ENCODE results near the gene MBD1. TPM values are rescaled to one million over a fixed set of nuclear protein-coding genes. Genes with fewer than 3 reads are reported as not detected.

The MBD1 gene
- total and polyA plus RNA-seq, 2 of the 13 experiments (the other 11 are each of a cell fraction or from before 2014, with no cell fraction given), result 25.5 to 28.6 TPM

- no TSS peak for BruUV-seq (replicated peaks)
- FAIRE-seq, result peak; percentile 63
- peak overlapping the region; percentile 43 for H3K9ac ChIP-seq (ENCODE audit: insufficient read depth, low read depth, low read length)
- peak overlapping the region; percentile 96 for H3K4me2 ChIP-seq (ENCODE audit: low read depth, low read length)
- H3K9me3 ChIP-seq (ENCODE audit: low read length), result peaks cover 7% of the 10 kb centered on the region
- no peaks in the 10 kb centered on the region for H3K36me3 ChIP-seq (replicated peaks in 1 of 2; ENCODE audit: control insufficient read depth in 1 of 2, insufficient read depth in 2 of 2, low read length in 2 of 2)
- no peak overlapping the region for H3K27ac ChIP-seq (ENCODE audit: extremely low read length, insufficient read depth, low read length)
- H2AFZ ChIP-seq (ENCODE audit: low read length), result peak overlapping the region; percentile 70
- H3K4me3 ChIP-seq (replicated peaks in 1 of 3; ENCODE audit: insufficient read depth in 1 of 3, low read depth in 2 of 3, low read length in 3 of 3), result peak overlapping the region; percentile 46 to 75 (median 71)
- peaks cover 37% of the 10 kb centered on the region for H3K4me1 ChIP-seq (ENCODE audit: insufficient read depth, low read length)
- peak; percentile 85 for DNase-seq (ENCODE audit: low spot score)
- intact Hi-C loops (cut with micrococcal nuclease; ENCODE audit: unreplicated experiment) (loop anchor here (2.0 to 5.0 kb wide), 3 partner anchors 19 to 49 kb away; partner anchors contain the start of gene CFAP53), in situ Hi-C loops (cut with HindIII; ENCODE audit: extremely low pct_ligation_motif_present, low pct_unique_long_range_greater_than_20kb) (no loop called here)
- ChIA-PET CTCF (ENCODE audit: low intra/inter-chr PET ratio, low total read pairs) (no interaction called here), POLR2A (interaction anchor here (1.1 to 3.5 kb wide), 3 partner anchors 25 to 67 kb away, joined by 4 to 15 read pairs (median 10); partner anchors contain the start of genes MBD1 and SKA1)
- H4K20me1 ChIP-seq (ENCODE audit: insufficient read depth, low read length), result no peaks in the 10 kb centered on the region
- H3K27me3 ChIP-seq (ENCODE audit: control insufficient read depth in 1 of 2, insufficient read depth in 2 of 2, low read length in 2 of 2), result no peaks in the 10 kb centered on the region
- no peaks in the 10 kb centered on the region for H3K79me2 ChIP-seq (ENCODE audit: insufficient read depth, low read length)
- 1% methylated on average over 19 of the region's 26 CpGs for WGBS (ENCODE audit: low lambda C conversion rate)
- ATAC-seq, result peak; percentile 98
- TF ChIP-seq ZNF296 (CRISPR knock-in tag; conservative IDR thresholded peaks at IDR 0.05), result no peak
- no peak for TF ChIP-seq ZNF549 (CRISPR knock-in tag; IDR thresholded peaks at IDR 0.05)
- TF ChIP-seq TCF7 (IDR thresholded peaks at IDR 0.05; ENCODE audit: low read depth), result no peak
- no peak for TF ChIP-seq KDM3A (CRISPR knock-in tag; IDR thresholded peaks at IDR 0.05; ENCODE audit: low read depth)
- peak; percentile 55; the same call in 1 of the 2 replicates for TF ChIP-seq ZSCAN31 (CRISPR knock-in tag; IDR thresholded peaks at IDR 0.05; ENCODE audit: low read depth)
- TF ChIP-seq SMYD3 (CRISPR knock-in tag; IDR thresholded peaks at IDR 0.05), result no peak
- TF ChIP-seq ZNF570 (CRISPR knock-in tag; IDR thresholded peaks at IDR 0.05; ENCODE audit: borderline replicate concordance), result no peak
- TF ChIP-seq GATAD2A (CRISPR knock-in tag; IDR thresholded peaks at IDR 0.05), result peak; percentile 25; the same call in 1 of the 2 replicates
- TF ChIP-seq HDAC1 (CRISPR knock-in tag; IDR thresholded peaks at IDR 0.05), result peak; percentile 68; the same call in 1 of the 2 replicates
- TF ChIP-seq RFXAP (CRISPR knock-in tag; IDR thresholded peaks at IDR 0.05; ENCODE audit: borderline replicate concordance), result 0 out of 2 replicates have a peak, but pooled peaks have one; percentile 28
- no peak for TF ChIP-seq AGO2 (optimal IDR thresholded peaks at IDR 0.05; ENCODE audit: low read depth, low read length)
- TF ChIP-seq ZNF710 (CRISPR knock-in tag; IDR thresholded peaks at IDR 0.05; ENCODE audit: borderline replicate concordance), result no peak
- TF ChIP-seq PTBP1 (IDR thresholded peaks at IDR 0.05; ENCODE audit: low read depth, low read length, poor library complexity, severe bottlenecking), result no peak
- TF ChIP-seq IRF1 (CRISPR knock-in tag; IDR thresholded peaks at IDR 0.05; ENCODE audit: low read depth), result no peak
- no peak for TF ChIP-seq THAP8 (CRISPR knock-in tag; IDR thresholded peaks at IDR 0.05; ENCODE audit: borderline replicate concordance)
- TF ChIP-seq DNMT1 (CRISPR knock-in tag; IDR thresholded peaks at IDR 0.05), result no peak
- no peak for TF ChIP-seq ZNF839 (CRISPR knock-in tag; IDR thresholded peaks at IDR 0.05; ENCODE audit: borderline replicate concordance)
- TF ChIP-seq NFE2 (CRISPR knock-in tag; IDR thresholded peaks at IDR 0.05), result no peak
- peak; percentile 39; the same call in 1 of the 2 replicates for TF ChIP-seq NFYB (CRISPR knock-in tag; IDR thresholded peaks at IDR 0.05)
- no peak for TF ChIP-seq BCL3 (CRISPR knock-in tag; IDR thresholded peaks at IDR 0.05)
- TF ChIP-seq SCMH1 (CRISPR knock-in tag; IDR thresholded peaks at IDR 0.05; ENCODE audit: borderline replicate concordance), result no peak
Measured at GRCh38 chr18:50307738-50308470, 26.6 kb upstream of the MBD1 start.

Measured in HepG2 (cell line).